ENCODE data around the gene PLGLB1.
"Not testable (repeated sequence)": the region's sequence is repeated elsewhere in the genome, so short reads cannot be mapped to it uniquely, and the experiment has no call there.

GRCh38 chr2:87041321-87041978, 19.8 kb upstream of the PLGLB1 start:
- TF ChIP-seq POLR2A (IDR thresholded peaks at IDR 0.05; ENCODE audit: low read depth, low read length); RAD21 (IDR thresholded peaks at IDR 0.05; ENCODE audit: low read length); FOS (IDR thresholded peaks at IDR 0.05; ENCODE audit: low read depth, low read length); SMC3 (IDR thresholded peaks at IDR 0.05; ENCODE audit: low read depth, low read length); USF2 (IDR thresholded peaks at IDR 0.05; ENCODE audit: low read depth, low read length); CEBPB (IDR thresholded peaks at IDR 0.05; ENCODE audit: low read depth, low read length); RCOR1 (IDR thresholded peaks at IDR 0.05; ENCODE audit: insufficient replicate concordance, low read length); MAFK (IDR thresholded peaks at IDR 0.05; ENCODE audit: low read depth, low read length): not testable (repeated sequence)
- TF ChIP-seq CTCF (conservative IDR thresholded peaks at IDR 0.05; ENCODE audit: low read depth, low read length), result 0 out of 2 replicates have a peak, but pooled peaks have one; percentile 12

All from IMR-90 (cell line).